Caki2 (cell line): Measurements from ENCODE around the gene PHLDA1. TPM values are rescaled to one million over a fixed set of nuclear protein-coding genes. Genes with fewer than 3 reads are reported as not detected.
"Not testable (repeated sequence)": the region's sequence is repeated elsewhere in the genome, so short reads cannot be mapped to it uniquely, and the experiment has no call there.

Source experiments
- DNase-seq: peaks from one replicate; pipeline ENCODE4 v3.0.0-alpha.2; 2015; ENCODE audit warnings: low read depth
- in situ Hi-C: cut with HindIII; loops from 2 replicates; pipeline ENCODE4 v1.10.0; 2016; ENCODE audit warnings: low sequenced_read_pairs, low pct_unique_long_range_greater_than_20kb, mixed read lengths
- total RNA-seq: library from RNA; depleted of rRNA; stranded (reverse); fragments of >200 nt; shearing (Covaris generic); gene quantifications from 2 replicates; pipeline ENCODE4 v1.2.3, GENCODE V29; 2014; ENCODE audit warnings: low replicate concordance

PHLDA1 gene
- total RNA-seq, 1 experiment from 2014 or later = 36.5 TPM

DNA sequence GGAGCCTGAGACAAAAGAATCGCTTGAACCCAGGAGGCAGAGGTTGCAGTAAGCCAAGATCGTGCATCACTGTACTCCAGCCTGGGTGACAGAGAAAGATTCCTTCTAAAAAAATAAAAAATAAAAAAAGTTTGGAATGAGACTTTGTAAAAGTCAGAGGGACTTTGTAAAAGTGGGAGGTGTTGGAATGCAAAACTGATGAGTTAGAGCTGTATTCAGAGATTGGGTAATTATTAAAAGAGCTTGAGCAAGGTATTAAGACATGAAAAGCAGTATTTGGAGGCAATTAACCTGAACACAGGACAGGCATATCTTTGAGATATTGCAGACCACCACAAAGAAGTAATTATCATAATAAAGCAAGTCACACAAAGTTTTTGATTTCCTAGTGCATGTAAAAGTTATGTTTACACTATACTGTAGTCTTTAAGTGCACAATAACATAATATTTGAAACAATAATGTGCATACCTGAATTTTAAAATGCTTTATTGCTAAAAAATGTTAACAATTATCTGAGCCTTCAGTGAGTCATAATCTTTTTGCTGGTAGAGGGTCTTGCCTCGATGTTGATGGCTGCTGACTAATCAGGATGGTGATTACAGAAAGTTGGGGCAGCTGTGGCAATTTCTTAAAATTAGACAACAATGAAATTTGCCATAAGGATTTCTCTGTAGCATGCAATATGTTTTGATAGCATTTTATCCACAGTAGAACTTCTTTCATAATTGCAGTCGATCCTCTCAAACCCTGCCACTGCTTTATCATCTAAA is 33.1 kb downstream of the PHLDA1 start:
- in situ Hi-C loops = no loop called here
- DNase-seq = no peak

- in situ Hi-C loops = no loop called here
- DNase-seq = no peak
Measured at GRCh38 chr12:75997658-75998057, 33.9 kb downstream of the PHLDA1 start.

- no peak for DNase-seq
- in situ Hi-C loops = no loop called here
Measured at GRCh38 chr12:75996861-75997447, 34.6 kb downstream of the PHLDA1 start.

GRCh38 chr12:75995691-75996090 is 35.9 kb downstream of the PHLDA1 start:
- in situ Hi-C loops = no loop called here
- no peak for DNase-seq

- DNase-seq = no peak
- in situ Hi-C loops = no loop called here
Measured at GRCh38 chr12:75994069-75994740, 37.4 kb downstream of the PHLDA1 start.

DNA sequence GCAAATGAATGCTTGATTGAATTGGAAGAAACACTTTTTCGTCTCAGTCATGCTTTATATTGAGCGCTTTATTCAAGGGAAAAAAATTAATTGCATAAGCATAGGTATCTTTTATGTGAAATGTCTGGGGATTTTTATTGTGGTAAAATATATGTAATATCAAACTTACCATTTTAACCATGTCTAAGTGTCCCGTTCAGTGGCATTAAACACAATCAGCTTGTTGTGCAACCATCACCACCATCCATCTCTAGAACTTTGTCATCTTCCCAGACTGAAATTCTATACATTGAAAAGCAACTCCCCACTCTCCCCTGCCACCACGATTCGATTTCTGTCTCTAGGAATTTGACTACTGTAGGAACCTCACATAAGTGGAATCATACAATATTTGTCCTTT is 39.8 kb downstream of the PHLDA1 start:
- in situ Hi-C loops = no loop called here
- no peak for DNase-seq

DNA sequence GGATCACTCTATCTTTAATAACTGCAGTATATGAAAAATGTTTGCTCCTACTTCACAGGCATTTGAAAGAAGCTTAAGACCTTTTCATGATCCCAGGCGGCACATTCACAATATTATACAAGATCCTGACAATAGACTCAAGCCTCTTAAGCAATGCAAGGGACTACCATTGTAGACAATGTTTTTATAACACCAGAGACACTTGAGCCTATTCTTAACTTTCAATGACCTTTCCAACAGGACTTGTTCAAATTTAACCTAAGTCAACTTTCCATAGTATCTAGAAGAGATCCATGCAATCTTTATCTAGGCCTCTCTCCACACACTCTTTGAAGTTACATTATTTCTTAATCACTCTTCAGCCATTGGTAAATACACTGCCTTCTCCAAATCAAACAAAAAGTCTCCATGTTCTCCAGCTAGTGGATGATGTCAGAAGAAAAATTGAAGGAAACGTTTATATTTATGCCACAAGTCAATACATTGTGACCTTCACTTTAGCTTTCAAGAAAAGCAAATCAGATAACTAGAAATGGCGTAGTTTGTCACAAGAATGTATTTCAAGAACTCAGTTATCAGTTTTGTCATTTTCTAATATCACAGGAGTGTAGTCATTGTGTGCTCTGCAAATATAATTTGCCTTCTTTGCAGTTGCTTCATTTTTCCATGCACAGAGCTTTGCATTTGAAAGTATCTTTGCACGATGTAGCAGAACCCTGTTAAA is 41.2 kb downstream of the PHLDA1 start:
- DNase-seq = no peak
- in situ Hi-C loops = no loop called here

DNA sequence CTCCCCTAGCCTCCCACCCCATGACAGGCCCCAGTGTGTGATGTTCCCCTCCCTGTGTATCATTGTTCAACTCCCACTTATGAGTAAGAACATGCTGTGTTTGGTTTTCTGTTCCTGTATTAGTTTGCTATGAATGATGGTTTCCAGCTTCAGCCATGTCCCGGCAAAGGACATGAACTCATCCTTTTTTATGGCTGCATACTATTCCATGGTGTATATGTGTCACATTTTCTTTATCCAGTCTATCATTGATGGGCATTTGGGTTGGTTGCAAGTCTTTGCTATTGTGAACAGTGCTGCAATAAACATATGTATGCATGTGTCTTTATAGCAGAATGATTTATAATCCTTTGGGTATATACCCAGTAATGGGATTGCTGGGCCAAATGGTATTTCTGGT is 43.9 kb downstream of the PHLDA1 start:
- DNase-seq, in situ Hi-C loops: not testable (repeated sequence)

GRCh38 chr12:75986001-75986746 is 45.4 kb downstream of the PHLDA1 start:
- DNase-seq = no peak
- in situ Hi-C loops = no loop called here

- DNase-seq = no peak
- in situ Hi-C loops = no loop called here
Measured at GRCh38 chr12:75985566-75985965, 46.0 kb downstream of the PHLDA1 start.

- in situ Hi-C loops = no loop called here
Measured at GRCh38 chr12:75984577-75985182, 46.9 kb downstream of the PHLDA1 start.

DNA sequence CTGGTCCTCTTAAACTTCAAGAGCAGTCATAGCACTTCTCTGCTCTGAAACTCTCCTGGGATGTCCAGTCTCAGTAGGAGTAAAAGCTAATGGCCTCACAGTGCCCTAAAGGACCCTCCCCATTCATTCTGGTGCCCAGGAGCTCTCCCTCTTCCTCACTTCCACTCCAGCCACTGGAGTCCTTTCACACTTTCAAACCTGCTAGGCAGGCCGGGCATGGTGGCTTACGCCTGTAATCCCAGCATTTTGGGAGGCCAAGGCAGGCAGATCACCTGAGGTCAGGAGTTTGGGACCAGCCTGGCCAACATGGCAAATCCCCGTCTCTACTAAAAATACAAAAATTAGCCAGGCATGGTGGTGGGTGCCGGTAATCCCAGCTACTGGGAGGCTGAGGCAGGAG is 47.7 kb downstream of the PHLDA1 start:
- DNase-seq, in situ Hi-C loops: not testable (repeated sequence)

More at GRCh38 chr12:75984577-75985182, 46.9 kb downstream of the PHLDA1 start:
- no peak for DNase-seq

- DNase-seq = peak; percentile 54
- in situ Hi-C loops = no loop called here
Measured at GRCh38 chr12:75982979-75983660, 48.5 kb downstream of the PHLDA1 start.

GRCh38 chr12:75982169-75982564 is 49.4 kb downstream of the PHLDA1 start:
- DNase-seq = no peak
- in situ Hi-C loops = no loop called here

- in situ Hi-C loops = no loop called here
- no peak for DNase-seq
Measured at GRCh38 chr12:75981247-75982168, 50.1 kb downstream of the PHLDA1 start.

DNA sequence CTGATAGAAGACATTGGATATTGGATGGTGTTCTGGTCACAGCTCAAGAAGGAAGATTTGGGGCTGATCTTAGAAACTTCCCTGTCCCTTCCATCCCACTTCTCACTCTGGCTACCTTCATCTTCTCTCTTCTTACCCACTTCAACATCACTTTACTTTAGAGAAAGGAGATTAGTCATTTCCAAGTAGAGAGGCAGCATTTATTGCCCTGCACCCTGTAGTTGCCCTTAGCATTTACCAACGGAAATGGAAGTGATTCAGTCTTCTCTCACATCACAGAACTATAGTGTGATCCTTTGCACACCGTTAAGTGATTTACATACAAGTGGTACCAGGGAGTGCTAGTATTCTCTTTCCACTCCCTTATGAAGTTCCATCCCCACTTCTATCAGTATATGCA is 52.4 kb downstream of the PHLDA1 start:
- DNase-seq = no peak
- in situ Hi-C loops = no loop called here
